HepG2 (cell line): Measurements from ENCODE around the gene BLOC1S4. TPM values are rescaled to one million over a fixed set of nuclear protein-coding genes. Genes with fewer than 3 reads are reported as not detected.

Source experiments
- ATAC-seq: fragments of 200-7000 bp; cut with Tn5 transposase; 3 replicates; pipeline ENCODE4 v1.9.1; 2020; ENCODE audit warnings: mild to moderate bottlenecking, moderate library complexity
- BruUV-seq: library from RNA; stranded (reverse); fragments of 400-500 nt; replicated peaks from 2 replicates; lab custom pipeline; 2021; lab: Mats Ljungman, UMichigan
- CTCF ChIA-PET: fragments of 300-600 bp; formaldehyde crosslinking; extraction: SDS; loops from one replicate; lab custom pipeline; 2021; ENCODE audit warnings: low total read pairs, inconsistent platforms, low intra/inter-chr PET ratio; lab: Yijun Ruan, JAX
- POLR2A ChIA-PET: fragments of 350-600 bp; sonication (Branson Sonifier 250); formaldehyde crosslinking; loops from one replicate; lab custom pipeline; 2020; ENCODE audit warnings: antibody characterized with exemption, inconsistent platforms; lab: Yijun Ruan, JAX
- DNase-seq: peaks from one replicate; pipeline ENCODE4 v3.0.0-alpha.2; 2015; ENCODE audit warnings: low spot score
- FAIRE-seq: peaks from 3 replicates; lab custom pipeline; 2011; peaks lifted over from hg19 to GRCh38; lab: Jason Lieb, UNC
- H2AFZ ChIP-seq: one replicate; pipeline ENCODE4 v1.6.1; 2011; ENCODE audit warnings: low read length, inconsistent platforms
- H3K27ac ChIP-seq: fragments of 300-600 bp; 3 replicates; pipeline ENCODE4 v1.8.0; 2011; ENCODE audit warnings: mixed run types, mild to moderate bottlenecking, mixed read lengths, low read length, inconsistent platforms; ENCODE audit not compliant: insufficient read depth; ENCODE audit errors: extremely low read length
- H3K27me3 ChIP-seq, 2 experiments: fragments of 200-600 bp in 1 of 2; 2 replicates in 1 of 2; 3 replicates in 1 of 2; pipeline versions ENCODE4 v1.6.0 to v1.8.0; 2011; ENCODE audit warnings: low read length in 2 of 2, mild to moderate bottlenecking in 2 of 2, moderate library complexity in 2 of 2, inconsistent platforms in 1 of 2; ENCODE audit not compliant: insufficient read depth in 2 of 2, control insufficient read depth in 1 of 2
- H3K36me3 ChIP-seq, 2 experiments: fragments of 200-600 bp in 1 of 2; replicated peaks in 1 of 2; 2 replicates in 1 of 2; 3 replicates in 1 of 2; pipeline versions ENCODE4 v1.5.1 to v1.8.0; 2011; ENCODE audit warnings: low read length in 2 of 2, inconsistent platforms in 1 of 2; ENCODE audit not compliant: insufficient read depth in 2 of 2, control insufficient read depth in 1 of 2
- H3K4me1 ChIP-seq: 2 replicates; pipeline ENCODE4 v1.5.1; 2012; ENCODE audit warnings: low read length, inconsistent platforms; ENCODE audit not compliant: insufficient read depth
- H3K4me2 ChIP-seq: 2 replicates; pipeline ENCODE4 v1.6.0; 2011; ENCODE audit warnings: low read depth, low read length, inconsistent platforms
- H3K4me3 ChIP-seq, 3 experiments: fragments of 200-600 bp in 1 of 3; sonication (generic), shearing (Covaris generic) in 1 of 3; replicated peaks in 1 of 3; 2 replicates each; pipeline ENCODE4 v1.5.1; 2011 to 2016; ENCODE audit warnings: low read length in 3 of 3, inconsistent platforms in 2 of 3, low read depth in 2 of 3, mild to moderate bottlenecking in 2 of 3, control low read depth in 1 of 3, mixed read lengths in 1 of 3; ENCODE audit not compliant: insufficient read depth in 1 of 3
- H3K79me2 ChIP-seq: one replicate; pipeline ENCODE4 v1.6.1; 2011; ENCODE audit warnings: low read length, inconsistent platforms; ENCODE audit not compliant: insufficient read depth
- H3K9ac ChIP-seq: 2 replicates; pipeline ENCODE4 v1.6.0; 2011; ENCODE audit warnings: mild to moderate bottlenecking, low read depth, low read length, inconsistent platforms; ENCODE audit not compliant: insufficient read depth
- H3K9me3 ChIP-seq: 2 replicates; pipeline ENCODE4 v1.5.1; 2012; ENCODE audit warnings: mild to moderate bottlenecking, low read length
- H4K20me1 ChIP-seq: 2 replicates; pipeline ENCODE4 v1.6.0; 2011; ENCODE audit warnings: inconsistent platforms, mild to moderate bottlenecking, low read length, moderate library complexity; ENCODE audit not compliant: insufficient read depth
- BATF2 ChIP-seq: sonication (generic); formaldehyde crosslinking; IDR thresholded peaks from 2 replicates; pipeline ENCODE4 v1.8.0; 2022; ENCODE audit warnings: mild to moderate bottlenecking, missing genetic modification reagents, moderate library complexity
- HNRNPK ChIP-seq: fragments of 200-400 bp; formaldehyde crosslinking; IDR thresholded peaks from 2 replicates; pipeline ENCODE4 v1.6.1; 2018; ENCODE audit warnings: low read length, low read depth, moderate library complexity, mild to moderate bottlenecking; ENCODE audit not compliant: poor library complexity, severe bottlenecking
- HNRNPL ChIP-seq: fragments of 200-400 bp; formaldehyde crosslinking; IDR thresholded peaks from 2 replicates; pipeline ENCODE4 v1.6.1; 2017; ENCODE audit warnings: mild to moderate bottlenecking, low read depth, low read length
- MAX ChIP-seq: IDR thresholded peaks from 2 replicates; pipeline ENCODE4 v1.6.1; 2012; ENCODE audit warnings: inconsistent platforms
- PATZ1 ChIP-seq: sonication (generic); formaldehyde crosslinking; IDR thresholded peaks from 2 replicates; pipeline ENCODE4 v1.4.0; 2020; ENCODE audit warnings: missing genetic modification reagents
- ZBTB10 ChIP-seq: sonication (generic); formaldehyde crosslinking; IDR thresholded peaks from 2 replicates; pipeline ENCODE4 v1.4.0; 2020; ENCODE audit warnings: missing genetic modification reagents, borderline replicate concordance
- ZBTB33 ChIP-seq: sonication (generic); formaldehyde crosslinking; IDR thresholded peaks from 2 replicates; pipeline ENCODE4 v1.4.0; 2020; ENCODE audit warnings: missing genetic modification reagents
- ZFX ChIP-seq: sonication (generic); formaldehyde crosslinking; IDR thresholded peaks from 2 replicates; pipeline ENCODE4 v1.4.0; 2020; ENCODE audit warnings: mild to moderate bottlenecking, low read depth, missing genetic modification reagents, moderate library complexity
- ZNF263 ChIP-seq: sonication (generic); formaldehyde crosslinking; IDR thresholded peaks from 2 replicates; pipeline ENCODE4 v1.4.0; 2020; ENCODE audit warnings: missing genetic modification reagents
- ZNF720 ChIP-seq: sonication (generic); formaldehyde crosslinking; IDR thresholded peaks from 2 replicates; pipeline ENCODE4 v1.4.0; 2020; ENCODE audit warnings: missing genetic modification reagents
- whole genome bisulfite sequencing: methylation state at CpG from one replicate; pipeline ENCODE4 v1.1.6; 2017; ENCODE audit warnings: low lambda C conversion rate; 5-methylcytosine and 5-hydroxymethylcytosine counted together
- in situ Hi-C: cut with HindIII; loops from 2 replicates; pipeline ENCODE4 v1.10.0; 2017; ENCODE audit warnings: low pct_unique_long_range_greater_than_20kb; ENCODE audit not compliant: extremely low pct_ligation_motif_present
- intact Hi-C: fragments of 100-400 bp; cut with micrococcal nuclease; formaldehyde crosslinking; loops from one replicate; pipeline ENCODE4 v1.10.0; 2022; ENCODE audit not compliant: unreplicated experiment
- polyA plus RNA-seq, 8 experiments: library from polyadenylated mRNA; depleted of rRNA in 3 of 8; stranded (reverse) in 7 of 8; unstranded in 1 of 8; fragments of >200 nt; fragmentation: Illumina TruSeq in 4 of 8; extraction: Trizol in 4 of 8; gene quantifications; 2 replicates each; pipeline versions ENCODE4 v1.2.1 to v1.2.3, GENCODE V29; 2011 to 2016; ENCODE audit warnings: low read depth in 4 of 8, missing spikeins in 1 of 8, mixed read lengths in 1 of 8; ENCODE audit not compliant: insufficient read depth in 1 of 8
- total RNA-seq, 5 experiments: library from RNA; depleted of rRNA; stranded (reverse); fragments of >200 nt; fragmentation: Illumina TruSeq; extraction: Trizol; gene quantifications; 2 replicates each; pipeline ENCODE4 v1.2.3, GENCODE V29; 2016; ENCODE audit warnings: low read depth in 1 of 5

BLOC1S4 gene
- total and polyA plus RNA-seq, 2 of the 13 experiments (the other 11 are each of a cell fraction or from before 2014, with no cell fraction given) = 15.5 to 20.9 TPM

GRCh38 chr4:6727081-6727942 lies 11.3 kb downstream of the BLOC1S4 start:
- Histone ChIP-seq H3K4me2 (peak overlapping the region; percentile 52), H3K27ac (peak overlapping the region; percentile 40), H3K4me3 (peak overlapping the region in 1 of 3 experiments; percentile 27; a peak in 1 of 6 replicates), H3K9ac (0 out of 2 replicates have a peak overlapping the region, but pooled peaks have one; percentile 32), H3K4me1 (peaks cover 72% of the 10 kb centered on the region), H3K9me3 (no peaks in the 10 kb centered on the region), H3K27me3 (no peaks in the 10 kb centered on the region), H4K20me1 (no peaks in the 10 kb centered on the region), H3K79me2 (no peaks in the 10 kb centered on the region), H2AFZ (no peak overlapping the region), H3K36me3 (no peaks in the 10 kb centered on the region)
- CTCF ChIA-PET = no interaction called here
- BruUV-seq = no TSS peak
- ATAC-seq = peak; percentile 16
- DNase-seq = no peak
- intact Hi-C loops (no loop called here), in situ Hi-C loops (no loop called here)
- FAIRE-seq = no peak
- whole genome bisulfite sequencing = 47% methylated on average over 19 of the region's 31 CpGs
- POLR2A ChIA-PET = interaction anchor here (0.7 to 1.1 kb wide), 3 partner anchors 21 to 166 kb away, joined by 3 to 4 read pairs (median 4); no protein-coding TSS in a partner anchor
- TF ChIP-seq ZBTB33 (CRISPR knock-in tag) (peak; percentile 55), PATZ1 (CRISPR knock-in tag) (0 out of 2 replicates have a peak, but pooled peaks have one; percentile 14), HNRNPL (peak; percentile 82), ZFX (0 out of 2 replicates have a peak, but pooled peaks have one; percentile 21), ZNF263 (CRISPR knock-in tag) (peak; percentile 59), ZBTB10 (CRISPR knock-in tag) (no peak), HNRNPK (peak; percentile 96), ZNF720 (CRISPR knock-in tag) (no peak), BATF2 (CRISPR knock-in tag) (no peak), MAX (peak; percentile 45)
